ENCODE measurements around the gene TMEM248. TPM values are rescaled to one million over a fixed set of nuclear protein-coding genes. Genes with fewer than 3 reads are reported as not detected.
"Not testable (repeated sequence)": the region's sequence is repeated elsewhere in the genome, so short reads cannot be mapped to it uniquely, and the experiment has no call there.

The TMEM248 gene
- total RNA-seq, 2 donors from 2014 or later = 61.9 to 111 TPM

DNA sequence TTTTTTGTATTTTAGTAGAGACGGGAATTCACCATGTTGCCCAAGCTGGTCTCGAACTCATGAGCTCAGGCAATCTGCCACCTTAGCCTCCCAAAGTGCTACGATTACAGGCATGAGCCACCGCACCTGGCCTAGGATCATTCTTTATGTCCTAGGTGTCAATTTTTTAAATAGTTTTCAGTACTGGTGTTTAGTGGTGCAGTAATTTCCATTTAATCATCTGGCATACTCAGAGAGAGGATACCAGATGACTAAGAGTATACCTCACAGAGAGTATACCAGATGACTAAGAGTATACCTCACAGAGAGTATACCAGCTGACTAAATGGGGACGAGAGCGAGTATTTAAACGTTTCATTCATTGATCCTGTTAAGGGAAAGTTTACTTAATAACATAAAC lies 37.3 kb upstream of the TMEM248 start:
- Histone ChIP-seq H3K9me3 (no peaks in the 10 kb centered on the region), H3K27me3 (no peaks in the 10 kb centered on the region), H3K4me3 (no peak overlapping the region), H3K4me1 (no peaks in the 10 kb centered on the region), H3K27ac (no peak overlapping the region), H3K36me3 (no peaks in the 10 kb centered on the region)
- TF ChIP-seq, protein P1, sequence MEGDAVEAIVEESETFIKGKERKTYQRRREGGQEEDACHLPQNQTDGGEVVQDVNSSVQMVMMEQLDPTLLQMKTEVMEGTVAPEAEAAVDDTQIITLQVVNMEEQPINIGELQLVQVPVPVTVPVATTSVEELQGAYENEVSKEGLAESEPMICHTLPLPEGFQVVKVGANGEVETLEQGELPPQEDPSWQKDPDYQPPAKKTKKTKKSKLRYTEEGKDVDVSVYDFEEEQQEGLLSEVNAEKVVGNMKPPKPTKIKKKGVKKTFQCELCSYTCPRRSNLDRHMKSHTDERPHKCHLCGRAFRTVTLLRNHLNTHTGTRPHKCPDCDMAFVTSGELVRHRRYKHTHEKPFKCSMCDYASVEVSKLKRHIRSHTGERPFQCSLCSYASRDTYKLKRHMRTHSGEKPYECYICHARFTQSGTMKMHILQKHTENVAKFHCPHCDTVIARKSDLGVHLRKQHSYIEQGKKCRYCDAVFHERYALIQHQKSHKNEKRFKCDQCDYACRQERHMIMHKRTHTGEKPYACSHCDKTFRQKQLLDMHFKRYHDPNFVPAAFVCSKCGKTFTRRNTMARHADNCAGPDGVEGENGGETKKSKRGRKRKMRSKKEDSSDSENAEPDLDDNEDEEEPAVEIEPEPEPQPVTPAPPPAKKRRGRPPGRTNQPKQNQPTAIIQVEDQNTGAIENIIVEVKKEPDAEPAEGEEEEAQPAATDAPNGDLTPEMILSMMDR (IDR thresholded peaks at IDR 0.05) = no peak
- DNase-seq (ENCODE audit: low spot score) = no peak

DNA sequence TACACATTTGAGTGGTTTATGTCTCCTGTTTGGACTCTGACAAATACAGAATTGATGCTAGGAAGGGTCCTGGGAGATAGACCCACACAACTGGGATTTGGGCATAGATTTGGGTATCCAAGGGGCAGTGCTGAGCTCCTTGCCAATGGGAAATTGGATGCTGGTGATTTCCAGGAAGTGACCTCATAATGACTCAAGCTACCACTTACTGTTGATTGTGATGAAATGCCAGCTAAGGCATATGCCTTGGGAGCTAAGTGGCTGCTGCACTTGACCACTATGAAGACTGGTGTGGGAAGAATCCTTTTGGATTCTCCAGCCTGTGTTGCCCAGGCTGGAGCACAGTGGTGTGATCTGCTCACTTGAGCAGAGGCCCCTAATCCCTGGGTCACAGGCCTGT lies 36.5 kb upstream of the TMEM248 start:
- H3K27ac ChIP-seq; H3K9me3 ChIP-seq; H3K27me3 ChIP-seq; DNase-seq (ENCODE audit: low spot score); H3K4me1 ChIP-seq; H3K4me3 ChIP-seq; H3K36me3 ChIP-seq: not testable (repeated sequence)

DNA sequence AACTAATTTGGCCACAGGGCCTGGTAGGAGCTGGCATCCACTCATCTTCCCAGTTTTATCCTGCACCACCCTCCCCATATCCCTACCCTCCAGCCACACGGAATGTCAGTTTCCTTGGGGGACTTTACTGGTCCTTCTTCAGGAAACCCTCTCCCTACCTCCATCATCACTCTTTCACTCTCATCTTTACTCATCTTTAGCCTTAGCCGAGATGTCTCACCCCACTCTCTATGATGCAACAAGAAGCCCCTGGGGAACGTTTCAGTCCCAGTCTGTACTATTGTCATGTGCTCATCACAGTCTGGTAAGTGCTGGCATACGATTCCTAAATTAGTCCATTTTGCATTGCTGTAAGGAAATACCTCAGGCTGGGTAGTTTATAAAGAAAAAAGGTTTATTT lies 34.9 kb upstream of the TMEM248 start:
- no peaks in the 10 kb centered on the region for H3K36me3 ChIP-seq
- no peaks in the 10 kb centered on the region for H3K4me1 ChIP-seq
- DNase-seq (ENCODE audit: low spot score) = no peak
- H3K27me3 ChIP-seq = no peaks in the 10 kb centered on the region
- H3K9me3 ChIP-seq = no peaks in the 10 kb centered on the region
- H3K4me3 ChIP-seq = no peak overlapping the region
- TF ChIP-seq, protein P1 (IDR thresholded peaks at IDR 0.05) = no peak
- H3K27ac ChIP-seq = no peak overlapping the region

DNA sequence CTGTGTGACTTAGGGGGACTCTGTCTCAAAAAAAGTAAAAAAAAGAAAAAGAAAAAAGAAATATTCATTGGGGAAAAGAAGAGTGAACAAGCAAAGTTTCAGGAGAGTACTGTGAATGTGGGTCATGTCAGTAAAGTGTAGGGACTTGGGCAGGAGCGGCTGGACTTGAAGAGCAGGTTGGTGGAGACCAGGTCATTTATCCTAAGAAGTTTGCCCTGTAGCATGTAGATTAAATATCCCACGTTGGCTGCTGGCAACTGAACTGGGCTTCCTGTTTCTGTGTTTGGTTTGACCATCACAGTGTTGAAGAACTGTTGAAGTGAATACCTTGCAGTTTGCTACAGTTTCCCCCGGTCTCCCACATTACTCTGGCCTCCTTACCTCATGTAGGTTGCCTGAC lies 32.8 kb upstream of the TMEM248 start:
- not testable (repeated sequence) for H3K9me3 ChIP-seq; H3K4me3 ChIP-seq; H3K27ac ChIP-seq; H3K4me1 ChIP-seq; H3K27me3 ChIP-seq; H3K36me3 ChIP-seq; DNase-seq (ENCODE audit: low spot score)

DNA sequence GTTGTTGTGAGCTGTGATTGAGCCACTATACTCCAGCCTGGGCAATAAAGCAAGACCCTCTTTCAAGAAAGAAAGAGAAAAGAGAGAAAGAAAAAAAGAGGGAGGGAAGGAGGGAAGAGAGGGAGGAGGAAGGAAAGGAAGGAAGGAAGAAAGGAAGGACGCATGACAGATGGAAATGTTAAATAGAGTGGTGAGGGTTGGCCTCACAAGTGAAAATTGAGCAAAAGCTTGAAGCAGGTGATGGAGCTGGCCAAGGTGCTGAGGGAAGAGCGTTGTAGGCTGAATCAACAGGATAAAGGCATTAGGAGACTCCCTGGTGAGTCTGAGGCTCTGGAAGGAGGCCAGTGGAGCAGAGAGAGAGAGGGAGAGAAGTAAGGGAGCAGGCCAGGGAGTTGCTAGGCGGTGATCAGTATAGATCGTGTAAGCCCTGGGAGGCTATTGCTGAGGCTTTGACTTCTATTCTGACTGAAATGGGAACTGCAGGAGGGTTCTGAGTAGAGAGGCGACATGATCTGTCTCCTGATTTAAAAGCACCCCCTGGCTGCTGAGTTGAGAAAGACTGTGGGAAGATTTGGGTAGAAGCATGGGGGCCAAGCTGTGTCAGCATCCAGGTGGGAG lies 26.5 kb upstream of the TMEM248 start:
- TF ChIP-seq, protein P1 (IDR thresholded peaks at IDR 0.05) = peak in 1 of 2 donors; percentile 34
- H3K27ac ChIP-seq = no peak overlapping the region
- H3K9me3 ChIP-seq = no peaks in the 10 kb centered on the region

DNA sequence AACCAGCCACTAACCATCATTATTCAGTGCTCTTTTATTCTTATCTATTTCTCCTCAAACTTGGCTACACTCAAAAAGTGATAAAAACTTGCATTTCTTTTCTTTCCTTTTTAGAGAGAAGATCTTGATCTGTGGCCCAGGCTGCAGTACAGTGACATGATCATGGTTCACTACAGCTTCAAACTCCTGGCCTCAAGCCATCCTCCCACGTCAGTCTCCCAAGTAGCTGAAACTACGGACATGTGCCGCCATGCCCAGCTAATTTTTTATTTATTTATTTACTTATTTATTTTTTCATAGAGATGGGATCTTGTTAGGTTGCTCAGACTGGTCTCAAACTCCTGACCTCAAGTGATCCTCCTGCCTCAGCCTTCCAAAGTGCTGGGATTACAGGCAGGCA lies 24.6 kb upstream of the TMEM248 start:
- H3K4me3 ChIP-seq = no peak overlapping the region
- H3K9me3 ChIP-seq = no peaks in the 10 kb centered on the region
- no peaks in the 10 kb centered on the region for H3K4me1 ChIP-seq
- no peak overlapping the region for H3K27ac ChIP-seq
- no peaks in the 10 kb centered on the region for H3K36me3 ChIP-seq
- TF ChIP-seq, protein P1 (IDR thresholded peaks at IDR 0.05) = no peak
- no peaks in the 10 kb centered on the region for H3K27me3 ChIP-seq
- DNase-seq (ENCODE audit: low spot score) = no peak

More for the DNA sequence above, 26.5 kb upstream of the TMEM248 start:
- Histone ChIP-seq H3K4me1 (no peaks in the 10 kb centered on the region), H3K36me3 (no peaks in the 10 kb centered on the region), H3K4me3 (no peak overlapping the region), H3K27me3 (no peaks in the 10 kb centered on the region)
- DNase-seq (ENCODE audit: low spot score) = no peak

DNA sequence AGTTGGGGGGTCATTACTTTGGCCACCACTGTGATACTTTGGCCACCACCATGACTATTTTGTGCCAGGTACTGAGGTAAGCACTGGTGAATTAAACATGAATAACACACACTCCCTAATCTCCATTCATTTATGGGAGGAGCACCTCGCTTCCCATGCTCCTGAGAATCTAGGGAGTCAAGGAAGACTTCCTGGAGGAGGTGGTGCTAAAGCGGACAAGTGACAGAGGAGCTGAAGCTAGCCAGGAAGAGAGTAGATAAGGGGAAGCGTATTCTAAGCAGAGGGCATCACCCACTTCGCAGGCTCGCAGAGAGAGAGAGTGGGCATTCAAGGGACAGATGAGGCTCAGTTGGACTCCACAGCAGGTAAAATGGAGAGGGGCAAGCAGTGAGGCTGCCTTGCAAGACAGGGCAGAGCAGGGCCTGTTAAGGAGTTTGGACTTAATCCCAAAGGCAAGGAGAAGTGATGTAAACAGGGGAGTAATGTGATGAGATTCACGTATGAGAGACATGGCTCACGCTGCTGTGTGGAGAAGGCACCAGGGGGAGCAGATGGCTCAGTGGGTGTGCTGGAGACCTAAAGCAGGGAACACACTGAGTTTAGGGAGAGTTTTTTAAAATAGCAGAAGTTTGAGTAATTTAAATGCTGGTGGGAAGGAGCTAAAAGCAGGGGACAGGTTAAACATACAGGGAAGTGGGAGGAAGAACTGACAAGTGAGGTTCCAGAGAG lies 21.3 kb upstream of the TMEM248 start:
- Histone ChIP-seq H3K27ac (no peak overlapping the region), H3K9me3 (no peaks in the 10 kb centered on the region), H3K36me3 (no peaks in the 10 kb centered on the region), H3K4me1 (no peaks in the 10 kb centered on the region), H3K27me3 (no peaks in the 10 kb centered on the region), H3K4me3 (no peak overlapping the region)
- TF ChIP-seq, protein P1 (IDR thresholded peaks at IDR 0.05) = no peak
- no peak for DNase-seq (ENCODE audit: low spot score)

Data from right atrium auricular region (tissue), 2 donors.